Endothelial cell of umbilical vein (primary cell): Measurements from ENCODE around the gene TBCC. TPM values are rescaled to one million over a fixed set of nuclear protein-coding genes. Genes with fewer than 3 reads are reported as not detected.

Source experiments
- BruUV-seq: library from RNA; stranded (reverse); fragments of 400-500 nt; replicated peaks from 2 replicates; lab custom pipeline; 2021; lab: Mats Ljungman, UMichigan
- CTCF ChIA-PET: fragments of 300-600, 350-600 bp; sonication (Branson Sonifier 250); formaldehyde crosslinking; loops from one replicate; lab custom pipeline; 2021; ENCODE audit warnings: antibody characterized with exemption, inconsistent platforms; lab: Charles Lee
- POLR2A ChIA-PET: fragments of 300-600, 350-600 bp; sonication (Branson Sonifier 250); formaldehyde crosslinking; loops from one replicate; lab custom pipeline; 2021; ENCODE audit warnings: antibody characterized with exemption, inconsistent platforms; lab: Charles Lee
- DNase-seq: peaks from one replicate; pipeline ENCODE4 v3.0.0-alpha.2; 2011; ENCODE audit warnings: low read depth, low spot score
- FAIRE-seq: peaks from 2 replicates; lab custom pipeline; 2011; peaks lifted over from hg19 to GRCh38; lab: Jason Lieb, UNC
- H2AFZ ChIP-seq: 2 replicates; pipeline ENCODE4 v1.6.0; 2012; ENCODE audit warnings: low read depth, low read length, control low read depth, inconsistent platforms
- H3K27ac ChIP-seq: 2 replicates; pipeline ENCODE4 v1.5.1; 2011; ENCODE audit warnings: low read depth, mild to moderate bottlenecking, control low read depth, low read length, moderate library complexity; ENCODE audit not compliant: insufficient read depth
- H3K27me3 ChIP-seq, 2 experiments: 2 replicates each; pipeline versions ENCODE4 v1.6.0 to v1.6.1; 2011; ENCODE audit warnings: low read length in 2 of 2, mixed read lengths in 1 of 2; ENCODE audit not compliant: control insufficient read depth in 2 of 2, insufficient read depth in 2 of 2
- H3K36me3 ChIP-seq, 2 experiments: 2 replicates in 1 of 2; 3 replicates in 1 of 2; pipeline ENCODE4 v1.5.1; 2011; ENCODE audit warnings: low read length in 2 of 2, mild to moderate bottlenecking in 1 of 2, moderate library complexity in 1 of 2; ENCODE audit not compliant: control insufficient read depth in 2 of 2, insufficient read depth in 2 of 2; ENCODE audit errors: extremely low read depth in 1 of 2
- H3K4me1 ChIP-seq: 3 replicates; pipeline ENCODE4 v1.5.1; 2011; ENCODE audit warnings: mild to moderate bottlenecking, low read length; ENCODE audit not compliant: control insufficient read depth, insufficient read depth; ENCODE audit errors: extremely low read depth
- H3K4me2 ChIP-seq: 2 replicates; pipeline ENCODE4 v1.6.1; 2011; ENCODE audit warnings: low read length, control low read depth, mixed read lengths; ENCODE audit not compliant: insufficient read depth
- H3K4me3 ChIP-seq, 3 experiments: fragments of 200-600 bp in 1 of 3; sonication (generic), shearing (Covaris generic) in 1 of 3; replicated peaks in 1 of 3; 2 replicates each; pipeline ENCODE4 v1.5.1; 2011 to 2016; ENCODE audit warnings: control low read depth in 3 of 3, low read length in 3 of 3, mild to moderate bottlenecking in 2 of 3, inconsistent platforms in 1 of 3, low read depth in 1 of 3, moderate library complexity in 1 of 3; ENCODE audit not compliant: insufficient read depth in 1 of 3
- H3K79me2 ChIP-seq: 2 replicates; pipeline ENCODE4 v1.6.0; 2012; ENCODE audit warnings: low read length, inconsistent platforms; ENCODE audit not compliant: control insufficient read depth, insufficient read depth
- H3K9ac ChIP-seq: replicated peaks from 2 replicates; pipeline ENCODE3; 2011; ENCODE audit warnings: low read length, control low read depth; ENCODE audit not compliant: insufficient read depth; ENCODE audit errors: extremely low read depth
- H3K9me1 ChIP-seq: replicated peaks from 3 replicates; pipeline ENCODE4 v1.6.0; 2011; ENCODE audit warnings: mild to moderate bottlenecking, low read length; ENCODE audit not compliant: control insufficient read depth, insufficient read depth; ENCODE audit errors: extremely low read depth
- H3K9me3 ChIP-seq: replicated peaks from 2 replicates; pipeline ENCODE4 v1.5.1; 2012; ENCODE audit warnings: low read length, inconsistent platforms; ENCODE audit not compliant: control insufficient read depth, insufficient read depth
- H4K20me1 ChIP-seq: replicated peaks from 2 replicates; pipeline ENCODE3; 2011; ENCODE audit warnings: mild to moderate bottlenecking, low read length; ENCODE audit not compliant: control insufficient read depth, insufficient read depth; ENCODE audit errors: extremely low read depth
- EZH2 ChIP-seq: IDR thresholded peaks from 2 replicates; pipeline ENCODE4 v1.6.1; 2012; ENCODE audit warnings: borderline replicate concordance, low read depth, mild to moderate bottlenecking, moderate library complexity, low read length, inconsistent platforms; ENCODE audit not compliant: severe bottlenecking
- FOS ChIP-seq: IDR thresholded peaks from 2 replicates; pipeline ENCODE4 v1.6.1; 2011; ENCODE audit warnings: mild to moderate bottlenecking, low read length, moderate library complexity, borderline replicate concordance; ENCODE audit not compliant: insufficient read depth
- GATA2 ChIP-seq: IDR thresholded peaks from 2 replicates; pipeline ENCODE4 v1.7.0; 2011; ENCODE audit warnings: low read depth, mild to moderate bottlenecking, moderate library complexity, mixed read lengths, low read length; ENCODE audit not compliant: insufficient read length, insufficient read depth
- JUN ChIP-seq: IDR thresholded peaks from 2 replicates; pipeline ENCODE4 v1.6.1; 2011; ENCODE audit warnings: borderline replicate concordance, low read depth; ENCODE audit not compliant: insufficient read length, insufficient read depth
- MAX ChIP-seq: IDR thresholded peaks from 2 replicates; pipeline ENCODE4 v1.6.1; 2011; ENCODE audit not compliant: insufficient read depth, insufficient read length
- MYC ChIP-seq: IDR thresholded peaks from one replicate; pipeline ENCODE4 v1.6.1; 2011; ENCODE audit warnings: mild to moderate bottlenecking, low read depth, low read length
- POLR2A ChIP-seq: IDR thresholded peaks from 2 replicates; pipeline ENCODE4 v1.6.1; 2012; ENCODE audit warnings: low read depth, mild to moderate bottlenecking, control low read depth, low read length
- POLR2AphosphoS5 ChIP-seq: IDR thresholded peaks from 2 replicates; pipeline ENCODE4 v1.6.1; 2012; ENCODE audit warnings: low read depth, mild to moderate bottlenecking, control low read depth, low read length, moderate library complexity; ENCODE audit not compliant: insufficient read depth
- dilution Hi-C: fragments of 300-500 bp; cut with MboI; formaldehyde crosslinking; loops from one replicate; pipeline ENCODE4 v1.15.0; 2019; ENCODE audit warnings: low sequenced_read_pairs; ENCODE audit not compliant: extremely low pct_ligation_motif_present
- intact Hi-C: fragments of 100-400 bp; cut with micrococcal nuclease; formaldehyde crosslinking; loops from one replicate; pipeline ENCODE4 v1.10.0; 2022
- polyA plus RNA-seq, 4 experiments: library from polyadenylated mRNA; depleted of rRNA in 3 of 4; stranded (reverse) in 3 of 4; unstranded in 1 of 4; fragments of >200 nt; gene quantifications; 2 replicates each; pipeline versions ENCODE4 v1.2.1 to v1.2.3, GENCODE V29; 2011 to 2012; ENCODE audit warnings: missing spikeins in 1 of 4
- total RNA-seq: library from RNA; stranded (reverse); gene quantifications from 2 replicates; pipeline ENCODE4 v1.2.3, GENCODE V29; 2021
- TF ChIP-seq, protein P1 (sequence below), 2 donors: IDR thresholded peaks; 1 replicate in 1 of 2; 2 replicates in 1 of 2; pipeline ENCODE4 v1.5.1; 2011; ENCODE audit warnings: low read length in 2 of 2, mild to moderate bottlenecking in 2 of 2, moderate library complexity in 2 of 2, control low read depth in 1 of 2, inconsistent platforms in 1 of 2, low read depth in 1 of 2; ENCODE audit not compliant: insufficient read depth in 1 of 2; ENCODE audit errors: extremely low read depth in 1 of 2

The TBCC gene
- total and polyA plus RNA-seq, 2 donors (not counting 3 experiments of a cell fraction or from before 2014, with no cell fraction given), result 15.9 to 19.1 TPM

GRCh38 chr6:42727627-42728026, 18.3 kb downstream of the TBCC start:
- no peak for DNase-seq
- intact Hi-C loops, result loop anchor here (2.0 to 5.0 kb wide), 3 partner anchors 35 to 170 kb away; no protein-coding TSS in a partner anchor
- POLR2A ChIA-PET, result interaction anchor here (0.7 to 1.7 kb wide), 2 partner anchors 18 to 55 kb away, joined by 4 read pairs; partner anchors contain the start of gene TBCC

More at GRCh38 chr6:42727627-42728026, 18.3 kb downstream of the TBCC start:
- CTCF ChIA-PET, result interaction anchor here (0.8 to 4.5 kb wide), 15 partner anchors 8 to 180 kb away, joined by 3 to 94 read pairs (median 10); partner anchors contain the start of genes BICRAL, RPL7L1 and TBCC
- Histone ChIP-seq H4K20me1 (no peaks in the 10 kb centered on the region), H3K9me1 (no peaks in the 10 kb centered on the region), H3K79me2 (no peaks in the 10 kb centered on the region), H3K27me3 (no peaks in the 10 kb centered on the region), H2AFZ (peak overlapping the region; percentile 98), H3K36me3 (no peaks in the 10 kb centered on the region), H3K4me2 (peak overlapping the region; percentile 83), H3K4me1 (peaks cover 11% of the 10 kb centered on the region), H3K27ac (no peak overlapping the region), H3K4me3 (peak overlapping the region in 1 of 3 experiments; percentile 48), H3K9me3 (no peaks in the 10 kb centered on the region), H3K9ac (peak overlapping the region; percentile 72)
- FAIRE-seq, result no peak
- dilution Hi-C loops, result no loop called here
- TF ChIP-seq, protein P1, sequence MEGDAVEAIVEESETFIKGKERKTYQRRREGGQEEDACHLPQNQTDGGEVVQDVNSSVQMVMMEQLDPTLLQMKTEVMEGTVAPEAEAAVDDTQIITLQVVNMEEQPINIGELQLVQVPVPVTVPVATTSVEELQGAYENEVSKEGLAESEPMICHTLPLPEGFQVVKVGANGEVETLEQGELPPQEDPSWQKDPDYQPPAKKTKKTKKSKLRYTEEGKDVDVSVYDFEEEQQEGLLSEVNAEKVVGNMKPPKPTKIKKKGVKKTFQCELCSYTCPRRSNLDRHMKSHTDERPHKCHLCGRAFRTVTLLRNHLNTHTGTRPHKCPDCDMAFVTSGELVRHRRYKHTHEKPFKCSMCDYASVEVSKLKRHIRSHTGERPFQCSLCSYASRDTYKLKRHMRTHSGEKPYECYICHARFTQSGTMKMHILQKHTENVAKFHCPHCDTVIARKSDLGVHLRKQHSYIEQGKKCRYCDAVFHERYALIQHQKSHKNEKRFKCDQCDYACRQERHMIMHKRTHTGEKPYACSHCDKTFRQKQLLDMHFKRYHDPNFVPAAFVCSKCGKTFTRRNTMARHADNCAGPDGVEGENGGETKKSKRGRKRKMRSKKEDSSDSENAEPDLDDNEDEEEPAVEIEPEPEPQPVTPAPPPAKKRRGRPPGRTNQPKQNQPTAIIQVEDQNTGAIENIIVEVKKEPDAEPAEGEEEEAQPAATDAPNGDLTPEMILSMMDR (IDR thresholded peaks at IDR 0.05; ENCODE audit: extremely low read depth in 1 of 2, insufficient read depth in 1 of 2, low read depth in 1 of 2, low read length in 2 of 2), result no peak
- no peak for TF ChIP-seq POLR2AphosphoS5
- TF ChIP-seq POLR2A, result no peak
- TF ChIP-seq FOS, result no peak
- no peak for TF ChIP-seq MAX
- no peak for TF ChIP-seq EZH2
- TF ChIP-seq GATA2, result no peak
- no peak for TF ChIP-seq JUN
- TF ChIP-seq MYC, result no peak
- no TSS peak for BruUV-seq
